ENCODE measurements around the gene KRTAP10-12.

- no peak for TF ChIP-seq CTCF (conservative IDR thresholded peaks at IDR 0.05 in 1 of 2, IDR thresholded peaks at IDR 0.05 in 1 of 2; ENCODE audit: extremely low read depth in 1 of 2, insufficient read depth in 1 of 2, low read depth in 1 of 2, low read length in 2 of 2)
- TF ChIP-seq EZH2 (IDR thresholded peaks at IDR 0.05; ENCODE audit: borderline replicate concordance, low read length) = no peak
Measured at GRCh38 chr21:44692798-44693512, 4.0 kb upstream of the KRTAP10-12 start.

All from mammary epithelial cell (primary cell).